Inferior parietal cortex (tissue), 1 donor: ENCODE results near the gene LRRC8D.

Experiments used
- DNase-seq: peaks from one replicate; pipeline ENCODE4 v3.0.0-alpha.2; 2016; ENCODE audit errors: extremely low spot score

The LRRC8D gene

DNA sequence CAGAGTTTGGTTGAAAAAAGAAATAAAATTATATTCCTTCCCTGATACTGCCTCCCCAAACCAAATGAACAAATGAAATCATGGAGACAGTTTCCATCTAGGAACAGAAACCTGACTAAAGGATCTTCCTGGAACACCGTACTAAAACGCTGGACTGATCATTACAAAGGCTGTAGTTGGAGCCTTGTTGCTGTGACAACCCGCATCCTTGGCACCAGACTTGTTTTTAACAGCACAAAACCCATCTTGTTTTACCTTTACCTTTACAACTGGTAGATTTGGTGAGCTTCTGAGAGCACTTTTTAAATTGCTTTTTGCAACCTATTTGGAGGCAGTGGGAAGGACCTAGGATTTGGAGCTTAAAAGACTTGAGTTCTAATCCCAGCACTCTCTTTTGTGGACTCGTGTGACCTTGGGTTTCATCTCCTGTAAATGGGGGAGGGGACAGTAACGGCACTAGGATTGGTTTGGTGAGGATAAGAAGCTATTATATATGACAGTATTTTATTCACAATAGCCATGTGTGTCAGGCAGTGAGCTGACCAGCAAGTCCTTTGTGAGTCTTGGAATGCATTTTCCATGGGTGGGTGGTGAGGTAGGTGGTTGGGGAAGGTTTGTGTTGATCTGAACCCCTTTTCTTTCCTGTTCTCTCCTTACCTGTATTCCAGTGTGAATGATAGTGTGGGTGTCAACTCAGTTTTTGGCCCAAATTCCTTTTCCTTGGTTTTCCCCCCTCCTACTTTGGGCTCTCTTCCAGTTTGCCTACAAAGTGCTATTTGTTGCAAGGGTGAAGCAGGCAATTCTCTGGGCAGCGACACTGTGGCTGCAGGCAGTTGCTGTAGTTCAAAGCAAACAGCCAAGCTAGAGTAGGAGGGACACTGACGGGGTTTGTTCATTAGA is 12.6 kb downstream of the LRRC8D start:
- DNase-seq = peak; percentile 75

GRCh38 chr1:89834083-89834704 is 13.4 kb downstream of the LRRC8D start:
- no peak for DNase-seq

- no peak for DNase-seq
Measured at GRCh38 chr1:89836252-89837035, 15.6 kb downstream of the LRRC8D start.

DNA sequence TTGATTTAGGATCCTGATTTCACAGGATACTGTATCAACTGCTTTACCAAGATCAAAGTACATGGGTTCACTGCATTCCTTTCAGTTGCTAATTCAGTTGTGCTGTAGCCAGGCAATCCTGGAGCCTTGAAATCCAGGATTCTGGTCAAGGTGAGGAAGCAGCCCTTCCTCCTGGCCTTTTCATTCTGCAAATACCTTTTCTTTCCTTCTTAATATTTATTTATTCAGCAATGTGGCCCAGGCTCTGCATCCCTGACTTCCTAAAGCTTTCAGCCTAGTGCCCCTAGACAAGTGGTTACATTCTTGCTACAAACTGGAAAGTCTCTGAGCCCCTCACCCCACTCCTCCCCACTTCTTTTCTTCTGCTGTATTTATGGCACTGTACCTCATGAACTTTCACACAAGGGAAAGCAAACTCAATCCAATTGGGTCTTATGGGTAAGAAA is 16.2 kb downstream of the LRRC8D start:
- DNase-seq = no peak

DNA sequence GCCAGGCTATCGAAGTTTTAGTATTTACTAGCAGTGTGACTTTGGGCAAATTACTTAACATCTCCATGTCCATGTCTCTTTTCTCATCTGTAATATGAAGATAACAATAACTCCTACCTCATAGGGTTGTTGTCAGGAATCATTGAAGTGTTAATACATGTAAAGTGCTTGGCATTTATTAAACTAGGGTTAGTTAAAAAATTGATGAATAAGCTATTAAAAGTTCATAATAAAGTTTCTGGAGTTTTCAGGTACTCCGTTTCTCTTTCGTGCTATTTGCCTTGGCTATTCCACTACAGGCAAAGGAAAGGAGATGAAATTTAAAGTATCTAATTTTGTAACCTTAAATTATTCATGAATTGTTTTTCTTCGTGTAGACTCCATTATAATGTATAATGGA is 16.7 kb downstream of the LRRC8D start:
- DNase-seq = no peak

DNA sequence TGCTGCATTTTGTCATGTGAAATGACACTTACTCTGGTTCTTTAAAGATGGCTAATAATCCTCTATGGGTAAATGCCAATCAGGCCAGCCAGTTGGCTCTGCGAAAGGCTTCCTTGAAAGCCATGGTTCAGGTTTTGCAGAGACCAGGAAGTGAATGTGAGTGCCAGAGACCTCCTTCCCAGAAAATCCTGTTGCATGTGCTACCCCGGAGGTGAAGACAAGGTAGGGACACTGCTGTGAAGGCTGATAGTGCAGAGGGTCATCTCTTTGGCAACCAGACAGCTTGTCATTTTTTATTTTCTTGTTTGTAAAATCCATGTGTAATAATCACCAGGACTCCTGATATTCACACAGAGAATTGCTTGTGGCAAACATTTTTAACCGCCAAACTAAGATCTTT is 18.7 kb downstream of the LRRC8D start:
- no peak for DNase-seq

DNA sequence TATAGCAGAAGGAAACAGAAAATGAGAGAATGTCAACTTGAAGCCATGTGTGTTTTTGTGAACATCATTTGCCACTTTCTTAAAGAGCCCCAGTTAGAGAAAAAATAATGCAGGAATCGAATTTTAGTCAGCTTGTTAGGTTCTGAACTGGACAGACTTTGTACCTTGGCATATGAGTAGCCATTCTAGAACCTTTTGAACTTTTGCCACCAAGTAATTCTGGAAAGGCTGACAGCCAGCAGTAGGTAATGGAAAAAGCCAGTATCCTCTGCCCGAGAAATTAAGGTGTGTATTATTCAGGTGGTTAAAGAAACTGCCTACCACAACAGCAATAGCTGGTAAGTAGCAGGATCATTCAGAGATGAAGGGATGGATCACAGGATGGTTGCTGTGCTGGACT is 20.7 kb downstream of the LRRC8D start:
- no peak for DNase-seq

DNA sequence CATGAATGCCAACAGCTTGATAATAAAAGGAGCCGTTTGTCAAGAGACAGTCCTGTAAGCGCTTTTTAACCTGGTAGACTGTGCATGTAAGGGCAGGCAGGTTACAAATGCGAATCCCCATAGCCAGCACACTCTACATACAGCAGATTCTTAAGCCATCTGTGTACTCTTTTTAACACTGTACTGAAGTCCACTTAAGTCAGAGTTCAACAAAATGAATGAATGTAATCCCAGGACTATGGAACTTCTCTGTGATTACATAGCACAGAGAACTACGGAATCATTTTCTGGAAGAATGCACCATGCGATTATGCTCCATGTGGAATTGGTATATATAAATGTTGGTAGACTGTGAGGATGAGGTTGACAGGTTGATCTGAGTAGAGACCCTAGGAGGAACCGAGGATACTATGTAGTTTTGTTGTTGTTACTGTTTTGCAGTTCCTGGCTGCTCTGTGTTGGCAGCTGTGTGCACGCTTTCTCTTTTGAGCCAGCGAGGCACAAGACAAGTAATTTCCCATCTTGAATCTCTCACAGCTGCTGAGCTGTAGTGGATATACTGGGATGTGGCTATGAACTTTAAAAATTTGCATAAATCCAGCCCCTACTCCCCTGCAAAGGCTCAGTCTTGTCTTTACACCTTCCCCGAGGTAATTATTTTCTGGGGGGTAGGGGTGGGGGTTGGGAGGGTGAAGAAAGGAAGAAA is 21.9 kb downstream of the LRRC8D start:
- no peak for DNase-seq

DNA sequence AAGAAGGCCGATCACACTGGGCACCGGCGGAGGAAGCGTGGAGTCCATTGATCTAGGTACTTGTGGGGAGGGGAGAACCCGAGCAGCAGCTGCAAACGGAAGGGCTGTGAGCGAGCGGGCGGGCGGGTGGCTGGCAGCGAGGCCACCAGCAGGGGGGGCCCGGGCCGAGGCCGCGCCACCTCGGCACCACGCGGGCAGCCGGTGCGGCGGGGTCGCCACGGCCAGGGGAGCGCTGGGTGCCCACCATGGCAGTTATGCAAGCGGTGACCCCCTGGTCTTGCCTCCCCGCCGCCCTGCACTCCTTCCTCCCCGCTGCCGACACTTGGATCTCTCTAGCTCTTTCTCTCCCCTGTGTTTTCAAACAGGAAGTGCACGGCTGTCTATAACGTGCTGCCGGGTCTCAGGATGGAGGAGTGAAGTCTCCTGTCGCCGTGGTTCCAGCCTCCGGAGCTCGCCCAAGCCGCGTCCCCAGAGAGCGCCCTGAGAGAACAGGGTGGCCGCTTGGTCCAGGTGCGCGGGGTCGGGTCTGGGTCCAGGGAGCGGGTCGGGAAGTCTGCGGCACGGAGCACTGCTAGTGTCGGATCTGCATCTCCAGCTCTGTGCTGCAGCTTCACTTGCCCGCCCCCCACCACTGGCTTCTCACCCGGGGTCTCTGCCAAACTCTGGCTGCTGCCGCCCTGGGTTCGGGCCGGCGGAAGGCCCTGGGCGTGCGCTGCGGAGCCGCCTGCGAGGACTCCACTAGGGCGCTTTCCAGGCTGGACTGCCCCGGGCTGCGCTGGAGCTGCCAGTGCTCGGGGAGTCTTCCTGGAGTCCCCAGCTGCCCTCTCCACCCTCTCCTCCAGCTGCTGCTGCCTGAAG is 22.7 kb downstream of the LRRC8D start:
- DNase-seq = no peak

- no peak for DNase-seq
Measured at GRCh38 chr1:89844241-89844807, 23.5 kb downstream of the LRRC8D start.

- no peak for DNase-seq
Measured at GRCh38 chr1:89844860-89845259, 24.0 kb downstream of the LRRC8D start.

DNA sequence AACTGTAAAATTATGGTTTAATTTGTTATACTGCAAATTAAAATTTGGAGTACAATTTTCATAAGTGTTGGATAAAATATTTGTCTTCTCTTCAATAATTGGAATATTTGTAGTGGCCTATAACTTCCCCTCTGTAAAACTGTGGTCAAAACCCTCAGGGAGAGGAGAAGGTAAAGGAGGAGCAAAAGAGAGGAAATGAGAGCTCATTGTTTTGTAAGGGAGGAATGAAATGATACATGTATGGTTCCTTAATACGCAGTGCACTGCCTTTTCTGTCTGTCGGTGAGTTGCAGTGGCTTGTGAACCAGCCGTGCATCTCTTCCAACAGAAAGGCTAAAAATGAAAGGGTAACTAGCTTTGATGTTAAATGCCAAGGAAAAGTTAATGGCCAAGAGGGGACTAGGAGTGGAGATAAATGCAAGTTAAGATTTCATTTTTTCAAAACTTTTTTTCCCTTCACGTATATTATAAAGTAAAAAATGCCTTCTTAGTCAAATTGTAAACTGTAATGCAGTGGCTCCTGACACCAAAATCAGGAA is 26.4 kb downstream of the LRRC8D start:
- no peak for DNase-seq

GRCh38 chr1:89850844-89851415 is 30.1 kb downstream of the LRRC8D start:
- DNase-seq = no peak

GRCh38 chr1:89854140-89854539 is 33.3 kb downstream of the LRRC8D start:
- no peak for DNase-seq

GRCh38 chr1:89855413-89856123 is 34.7 kb downstream of the LRRC8D start:
- no peak for DNase-seq

DNA sequence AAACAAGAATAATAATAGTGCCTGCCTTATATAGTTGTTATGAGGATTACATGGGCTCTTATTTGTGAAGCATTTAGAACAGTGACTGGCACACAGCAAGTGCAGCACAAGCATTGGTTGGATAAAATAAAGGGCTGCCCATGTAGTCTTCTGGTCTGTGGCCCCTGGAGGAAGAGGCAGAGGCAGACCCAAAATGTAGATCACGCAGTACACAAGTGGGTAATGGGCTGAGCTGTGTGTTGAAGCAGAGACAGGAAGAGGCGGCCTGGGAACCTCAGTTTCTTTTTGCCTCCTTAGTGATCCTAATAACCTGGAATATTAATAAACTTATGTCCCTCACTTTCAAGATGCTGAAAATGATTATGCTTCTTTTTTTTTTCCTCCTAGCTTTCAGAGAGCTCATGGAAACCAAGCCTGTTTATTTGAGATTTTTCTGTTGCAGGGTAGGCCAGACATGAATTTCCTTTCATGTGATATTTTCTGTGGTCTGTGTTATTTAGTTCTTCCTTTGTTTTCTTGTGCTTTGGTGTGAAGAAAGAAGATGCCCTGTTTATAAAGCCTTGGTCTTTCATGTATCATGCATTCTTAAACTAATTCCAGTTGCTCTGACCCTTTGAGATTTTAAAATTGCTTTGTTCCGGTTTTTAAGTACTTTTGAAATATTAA is 42.5 kb downstream of the LRRC8D start:
- DNase-seq = no peak

DNA sequence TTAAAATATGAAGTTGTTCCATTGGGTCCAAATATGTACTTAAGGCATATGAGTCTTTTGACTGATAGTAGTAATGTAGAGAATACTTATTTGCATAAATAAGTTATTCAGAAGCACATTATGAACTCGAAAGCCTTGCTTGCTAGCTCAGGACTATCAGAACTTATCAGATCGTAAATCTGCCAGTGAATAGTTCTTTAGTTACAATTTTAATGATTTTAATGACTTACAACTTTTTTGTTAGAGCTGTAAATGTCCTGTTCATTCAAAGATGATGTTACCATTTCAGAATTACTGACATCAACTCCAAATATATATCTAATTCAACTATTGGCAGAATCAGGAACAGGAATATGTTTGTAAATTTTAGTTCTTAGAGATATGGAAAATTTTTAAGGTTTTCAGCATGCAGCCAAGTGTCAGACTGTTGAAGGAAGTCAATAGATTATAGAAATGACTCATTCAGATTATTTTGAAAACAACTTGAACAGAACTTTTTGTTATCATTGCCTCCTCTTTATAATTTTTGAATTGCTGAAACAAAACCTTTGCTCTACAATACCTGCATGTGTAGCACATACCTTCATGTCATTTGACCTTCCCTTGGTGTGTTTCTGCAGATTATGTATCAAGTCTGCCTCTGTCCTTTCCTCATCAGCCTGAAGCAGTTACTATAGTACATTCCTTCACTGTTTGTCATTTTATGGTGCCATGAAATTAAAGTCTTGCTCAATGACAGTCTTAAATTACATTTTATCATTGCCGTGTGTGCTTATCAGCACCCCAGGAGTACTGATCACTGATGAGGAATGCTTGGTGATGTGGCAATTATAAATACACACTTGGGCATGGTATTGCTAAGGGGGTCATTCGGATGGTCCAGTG is 44.9 kb downstream of the LRRC8D start:
- DNase-seq = no peak

DNA sequence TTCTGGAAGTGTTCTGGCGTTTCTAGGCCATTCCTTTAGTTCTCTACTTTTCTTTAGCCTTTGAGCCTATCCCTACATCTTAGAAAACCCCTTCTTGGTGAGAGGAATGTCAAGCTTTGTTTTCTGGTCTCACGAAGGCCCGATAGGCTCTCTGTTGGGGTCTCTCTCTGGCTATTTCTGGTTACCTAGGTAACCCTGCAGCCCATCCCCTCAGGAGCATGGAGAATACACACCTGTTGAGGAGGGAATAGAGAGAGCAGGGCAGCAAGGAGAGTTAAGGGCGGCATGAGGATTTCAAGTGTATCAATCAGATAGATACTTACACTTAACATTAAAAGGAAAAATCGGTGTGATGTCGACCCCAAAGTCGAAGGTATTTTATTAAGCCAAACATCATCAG is 45.7 kb downstream of the LRRC8D start:
- no peak for DNase-seq
